Choroid plexus epithelial cell (primary cell): Measurements from ENCODE around the gene ISOC1.
A peak's percentile ranks its signal among the peaks of the same experiment; 100 is the strongest.

Source experiments
- DNase-seq: peaks from one replicate; pipeline ENCODE4 v3.0.0-alpha.2; 2010; ENCODE audit warnings: low read depth
- H3K4me3 ChIP-seq: 2 replicates; pipeline ENCODE4 v1.5.1; 2011; ENCODE audit warnings: low read depth, mild to moderate bottlenecking, control low read depth, low read length, moderate library complexity
- CTCF ChIP-seq: conservative IDR thresholded peaks from 2 replicates; pipeline ENCODE4 v1.5.1; 2011; ENCODE audit warnings: low read depth, mild to moderate bottlenecking, control low read depth, inconsistent platforms, low read length, moderate library complexity

The ISOC1 gene

GRCh38 chr5:129061849-129062248 is 32.7 kb upstream of the ISOC1 start:
- H3K4me3 ChIP-seq: no peak overlapping the region
- no peak for TF ChIP-seq CTCF

GRCh38 chr5:129063483-129064113 is 31.0 kb upstream of the ISOC1 start:
- H3K4me3 ChIP-seq: no peak overlapping the region
- peak; percentile 22 for DNase-seq
- TF ChIP-seq CTCF: no peak

More at GRCh38 chr5:129061849-129062248, 32.7 kb upstream of the ISOC1 start:
- DNase-seq: no peak

- DNase-seq: no peak
- H3K4me3 ChIP-seq: no peak overlapping the region
- no peak for TF ChIP-seq CTCF
These were observed 28.8 kb upstream of the ISOC1 start for GRCh38 chr5:129065721-129066120.

GRCh38 chr5:129067745-129068144 is 26.8 kb upstream of the ISOC1 start:
- no peak overlapping the region for H3K4me3 ChIP-seq
- DNase-seq: no peak
- TF ChIP-seq CTCF: no peak

GRCh38 chr5:129069292-129069691 is 25.3 kb upstream of the ISOC1 start:
- DNase-seq: no peak
- TF ChIP-seq CTCF: no peak
- H3K4me3 ChIP-seq: no peak overlapping the region

- TF ChIP-seq CTCF: no peak
- no peak overlapping the region for H3K4me3 ChIP-seq
- DNase-seq: no peak
These were observed 21.4 kb upstream of the ISOC1 start for GRCh38 chr5:129073111-129073510.

GRCh38 chr5:129074903-129075302 is 19.6 kb upstream of the ISOC1 start:
- no peak for DNase-seq
- TF ChIP-seq CTCF: no peak
- H3K4me3 ChIP-seq: no peak overlapping the region
